GM06990 (cell line): ENCODE results near the gene PHETA2.
A peak's percentile ranks its signal among the peaks of the same experiment; 100 is the strongest.

Experiments
- DNase-seq: peaks from one replicate; pipeline ENCODE4 v3.0.0-alpha.2; 2011; ENCODE audit not compliant: insufficient read length; ENCODE audit errors: extremely low read depth
- H3K27me3 ChIP-seq: replicated peaks from 2 replicates; pipeline ENCODE4 v1.6.0; 2011; ENCODE audit warnings: low read length; ENCODE audit not compliant: control insufficient read depth, insufficient read depth
- H3K36me3 ChIP-seq: 2 replicates; pipeline ENCODE4 v1.5.1; 2011; ENCODE audit warnings: low read length; ENCODE audit not compliant: control insufficient read depth, insufficient read depth
- H3K4me3 ChIP-seq: replicated peaks from 2 replicates; pipeline ENCODE4 v1.5.1; 2011; ENCODE audit warnings: low read depth, mild to moderate bottlenecking, control low read depth, low read length
- CTCF ChIP-seq: IDR thresholded peaks from 2 replicates; pipeline ENCODE4 v1.5.1; 2011; ENCODE audit warnings: low read length, control low read depth, mild to moderate bottlenecking, inconsistent platforms; ENCODE audit not compliant: insufficient read depth, poor library complexity, severe bottlenecking

PHETA2 gene

GRCh38 chr22:42066126-42066761 is 7.8 kb upstream of the PHETA2 start:
- TF ChIP-seq CTCF, result no peak
- DNase-seq, result no peak
- Histone ChIP-seq H3K4me3 (no peak overlapping the region), H3K36me3 (peaks cover 27% of the 10 kb centered on the region), H3K27me3 (no peaks in the 10 kb centered on the region)

GRCh38 chr22:42066937-42067336 is 7.1 kb upstream of the PHETA2 start:
- DNase-seq, result no peak
- Histone ChIP-seq H3K36me3 (peaks cover 26% of the 10 kb centered on the region), H3K4me3 (no peak overlapping the region), H3K27me3 (no peaks in the 10 kb centered on the region)
- TF ChIP-seq CTCF, result no peak

GRCh38 chr22:42067671-42068251 is 6.3 kb upstream of the PHETA2 start:
- H3K4me3 ChIP-seq, result no peak overlapping the region
- DNase-seq, result no peak
- H3K36me3 ChIP-seq, result peaks cover 21% of the 10 kb centered on the region
- H3K27me3 ChIP-seq, result no peaks in the 10 kb centered on the region
- TF ChIP-seq CTCF, result no peak

- H3K36me3 ChIP-seq, result peaks cover 19% of the 10 kb centered on the region
- no peak for DNase-seq
- no peaks in the 10 kb centered on the region for H3K27me3 ChIP-seq
- no peak overlapping the region for H3K4me3 ChIP-seq
- no peak for TF ChIP-seq CTCF
Observed at GRCh38 chr22:42068291-42068690, 5.8 kb upstream of the PHETA2 start.

- Histone ChIP-seq H3K4me3 (peak overlapping the region; percentile 57), H3K36me3 (peaks cover 16% of the 10 kb centered on the region), H3K27me3 (no peaks in the 10 kb centered on the region)
- TF ChIP-seq CTCF, result no peak
- DNase-seq, result no peak
Observed at GRCh38 chr22:42069801-42070516, 4.1 kb upstream of the PHETA2 start.
